Lower leg skin (tissue), 4 donors: ENCODE results near the gene TFAP2E. TPM values are rescaled to one million over a fixed set of nuclear protein-coding genes. Genes with fewer than 3 reads are reported as not detected.

Source experiments
- DNase-seq, 2 donors: peaks; one replicate each; pipeline ENCODE4 v3.0.0-alpha.2; 2019; ENCODE audit warnings: low spot score in 2 of 2
- H3K4me3 ChIP-seq: fragments of 200-600 bp; sonication (generic); 2 replicates; pipeline ENCODE4 v1.5.1; 2017; ENCODE audit warnings: mild to moderate bottlenecking, low read depth; ENCODE audit not compliant: poor library complexity, severe bottlenecking
- POLR2A ChIP-seq, 2 donors: fragments of 450-650 bp; IDR thresholded peaks; one replicate each; pipeline ENCODE4 v1.6.1; 2016 to 2017; ENCODE audit warnings: antibody characterized with exemption in 2 of 2, mild to moderate bottlenecking in 1 of 2, moderate library complexity in 1 of 2
- WGBS, 2 donors: methylation state at CpG; one replicate each; pipeline ENCODE4 v1.1.5; 2018; 5-methylcytosine and 5-hydroxymethylcytosine counted together
- intact Hi-C: fragments of 100-400 bp; cut with DNase I; formaldehyde crosslinking; loops from one replicate; pipeline ENCODE4 v1.15.0; 2023; ENCODE audit warnings: low total_unique reads
- total RNA-seq, 4 donors: library from RNA; depleted of rRNA; stranded (reverse); fragments of >200 nt; gene quantifications; one replicate each; pipeline ENCODE4 v1.1.0, GENCODE V29; 2016
- TF ChIP-seq, protein P1 (sequence below), 3 donors: fragments of 450-650 bp; IDR thresholded peaks; one replicate each; pipeline ENCODE4 v1.5.1; 2016; ENCODE audit warnings: antibody characterized with exemption in 3 of 3, mild to moderate bottlenecking in 3 of 3, moderate library complexity in 2 of 3

The TFAP2E gene
- total RNA-seq, 4 donors from 2014 or later = 4.2 to 5.7 (median 4.8) TPM

DNA sequence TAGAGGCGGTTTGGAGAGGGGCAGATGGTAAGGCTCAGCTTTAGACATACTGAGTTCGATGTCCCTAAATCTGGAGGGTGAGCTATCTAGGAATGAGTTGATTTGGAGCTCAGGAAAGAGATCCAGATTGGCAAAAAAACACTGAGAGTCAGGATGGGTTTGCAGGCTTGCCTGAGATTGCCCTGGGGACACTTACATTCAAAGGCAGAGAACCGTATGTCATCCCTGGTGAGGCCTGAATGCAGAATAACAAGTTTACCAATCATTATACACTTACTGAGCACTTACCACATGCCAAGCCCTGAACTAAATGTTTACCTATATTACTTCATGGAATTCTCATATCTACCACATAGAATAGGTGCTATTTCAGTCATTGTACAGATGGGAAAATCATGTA is 27.5 kb downstream of the TFAP2E start:
- DNase-seq = no peak
- no peak overlapping the region for H3K4me3 ChIP-seq
- TF ChIP-seq, protein P1, sequence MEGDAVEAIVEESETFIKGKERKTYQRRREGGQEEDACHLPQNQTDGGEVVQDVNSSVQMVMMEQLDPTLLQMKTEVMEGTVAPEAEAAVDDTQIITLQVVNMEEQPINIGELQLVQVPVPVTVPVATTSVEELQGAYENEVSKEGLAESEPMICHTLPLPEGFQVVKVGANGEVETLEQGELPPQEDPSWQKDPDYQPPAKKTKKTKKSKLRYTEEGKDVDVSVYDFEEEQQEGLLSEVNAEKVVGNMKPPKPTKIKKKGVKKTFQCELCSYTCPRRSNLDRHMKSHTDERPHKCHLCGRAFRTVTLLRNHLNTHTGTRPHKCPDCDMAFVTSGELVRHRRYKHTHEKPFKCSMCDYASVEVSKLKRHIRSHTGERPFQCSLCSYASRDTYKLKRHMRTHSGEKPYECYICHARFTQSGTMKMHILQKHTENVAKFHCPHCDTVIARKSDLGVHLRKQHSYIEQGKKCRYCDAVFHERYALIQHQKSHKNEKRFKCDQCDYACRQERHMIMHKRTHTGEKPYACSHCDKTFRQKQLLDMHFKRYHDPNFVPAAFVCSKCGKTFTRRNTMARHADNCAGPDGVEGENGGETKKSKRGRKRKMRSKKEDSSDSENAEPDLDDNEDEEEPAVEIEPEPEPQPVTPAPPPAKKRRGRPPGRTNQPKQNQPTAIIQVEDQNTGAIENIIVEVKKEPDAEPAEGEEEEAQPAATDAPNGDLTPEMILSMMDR (IDR thresholded peaks at IDR 0.05) = no peak
- TF ChIP-seq POLR2A (IDR thresholded peaks at IDR 0.05) = no peak
- WGBS, 2 donors = 73 to 80% methylated on average over 3 of the region's 3 CpGs
- intact Hi-C loops = no loop called here

DNA sequence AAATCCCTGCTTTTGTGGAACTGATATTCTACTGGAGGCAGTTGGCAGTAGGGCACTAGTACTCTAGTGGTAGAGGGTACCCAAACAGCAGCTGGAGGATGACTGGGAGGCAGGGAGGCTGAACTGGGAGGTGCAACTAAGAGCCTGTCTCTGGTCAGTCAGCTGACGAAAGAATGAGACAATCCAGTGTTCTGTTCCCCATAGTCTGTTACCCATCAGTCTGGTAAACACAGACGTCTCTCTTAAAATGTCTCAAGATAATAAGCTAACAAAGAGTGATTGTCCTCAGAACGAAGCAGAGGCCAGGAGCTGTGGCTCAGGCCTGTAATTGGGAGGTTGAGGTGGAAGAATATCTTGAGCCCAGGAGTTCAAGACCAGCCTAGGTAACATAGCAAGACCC is 30.4 kb downstream of the TFAP2E start:
- intact Hi-C loops = no loop called here
- no peak for DNase-seq
- 72 to 73% methylated on average over 3 of the region's 3 CpGs for WGBS, 2 donors
- no peak overlapping the region for H3K4me3 ChIP-seq
- TF ChIP-seq, protein P1 (IDR thresholded peaks at IDR 0.05) = no peak
- no peak for TF ChIP-seq POLR2A (IDR thresholded peaks at IDR 0.05)

DNA sequence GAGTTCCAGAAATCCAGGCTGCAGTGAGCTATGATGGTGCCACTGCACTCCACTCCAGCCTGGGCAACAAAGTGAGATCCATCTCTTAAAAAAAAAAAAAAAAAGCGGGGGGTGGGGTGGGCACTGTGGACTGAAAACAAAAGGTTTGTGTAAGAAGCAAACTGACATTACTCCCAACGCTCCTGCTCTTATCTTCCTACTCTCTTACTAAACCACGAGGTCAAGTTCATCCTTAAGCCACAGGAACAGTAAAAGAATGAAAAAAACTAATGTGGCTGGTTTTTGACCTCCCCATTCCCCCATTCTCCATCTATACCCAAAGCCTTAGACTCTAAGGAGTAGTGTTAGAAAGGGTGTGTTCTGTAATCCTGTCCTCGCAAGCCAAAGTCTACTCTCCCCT is 30.8 kb downstream of the TFAP2E start:
- DNase-seq = no peak
- TF ChIP-seq POLR2A (IDR thresholded peaks at IDR 0.05) = no peak
- TF ChIP-seq, protein P1 (IDR thresholded peaks at IDR 0.05) = no peak
- intact Hi-C loops = no loop called here
- WGBS, 2 donors = 90 to 91% methylated on average over 4 of the region's 4 CpGs
- H3K4me3 ChIP-seq = no peak overlapping the region

DNA sequence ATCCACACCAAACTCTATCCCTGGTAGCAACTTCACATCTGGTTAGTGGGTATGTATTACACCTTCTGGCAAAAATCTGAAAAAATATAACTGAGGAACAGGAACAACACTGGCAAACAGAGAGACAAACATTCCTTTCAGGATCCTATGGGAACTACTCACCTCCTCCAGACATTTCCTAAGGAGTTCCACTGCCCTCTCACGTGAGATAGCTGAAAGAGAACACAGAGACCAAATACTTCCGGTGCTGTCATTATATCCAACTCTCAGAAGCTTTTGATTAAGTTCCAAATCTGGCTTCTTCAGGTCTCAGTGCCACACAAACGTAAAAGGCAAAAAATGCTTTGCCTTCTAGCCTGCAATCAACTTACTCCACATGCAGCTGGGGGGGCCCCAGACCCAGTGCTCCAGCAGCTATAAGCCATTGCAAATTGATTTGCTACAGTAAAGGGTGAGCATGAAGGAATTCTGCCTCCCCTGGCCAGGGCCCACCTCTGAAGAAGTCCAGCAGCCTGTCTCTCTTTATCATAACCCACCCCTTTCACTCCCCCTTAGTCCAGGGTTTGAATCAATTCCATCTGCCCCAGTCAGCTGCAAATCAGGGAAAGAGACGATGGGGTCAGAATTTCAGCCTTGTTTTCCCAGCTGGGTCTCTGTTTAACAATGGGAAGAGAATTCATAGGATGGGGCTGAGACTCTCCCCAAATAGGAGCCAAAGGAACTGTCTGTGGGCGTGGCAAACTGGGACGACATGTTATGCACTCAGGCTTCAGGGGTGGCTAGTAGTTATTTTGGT is 32.2 kb downstream of the TFAP2E start:
- intact Hi-C loops = no loop called here
- no peak overlapping the region for H3K4me3 ChIP-seq
- 82% methylated on average over 6 of the region's 6 CpGs for WGBS, 2 donors
- no peak for DNase-seq
- no peak for TF ChIP-seq POLR2A (IDR thresholded peaks at IDR 0.05)
- TF ChIP-seq, protein P1 (IDR thresholded peaks at IDR 0.05) = no peak

DNA sequence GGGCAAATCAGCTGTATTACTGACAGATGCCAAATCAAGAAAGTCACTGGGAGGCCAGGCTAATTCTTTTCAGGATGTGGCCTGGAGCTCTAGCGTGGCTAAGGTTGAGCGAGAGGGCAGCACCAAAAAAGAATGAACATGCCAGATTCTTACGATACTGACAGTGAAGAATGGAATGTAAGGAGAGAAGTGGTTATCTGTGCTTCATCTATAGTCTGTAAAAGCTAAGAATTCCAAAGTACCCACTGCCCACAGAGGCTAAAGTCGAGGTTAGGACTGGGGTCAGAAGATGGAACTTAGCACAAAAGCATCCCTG is 32.7 kb downstream of the TFAP2E start:
- TF ChIP-seq, protein P1 (IDR thresholded peaks at IDR 0.05) = no peak
- TF ChIP-seq POLR2A (IDR thresholded peaks at IDR 0.05) = no peak
- intact Hi-C loops = no loop called here
- WGBS, 2 donors = 84 to 88% methylated on average over 4 of the region's 4 CpGs
- no peak for DNase-seq
- no peak overlapping the region for H3K4me3 ChIP-seq

DNA sequence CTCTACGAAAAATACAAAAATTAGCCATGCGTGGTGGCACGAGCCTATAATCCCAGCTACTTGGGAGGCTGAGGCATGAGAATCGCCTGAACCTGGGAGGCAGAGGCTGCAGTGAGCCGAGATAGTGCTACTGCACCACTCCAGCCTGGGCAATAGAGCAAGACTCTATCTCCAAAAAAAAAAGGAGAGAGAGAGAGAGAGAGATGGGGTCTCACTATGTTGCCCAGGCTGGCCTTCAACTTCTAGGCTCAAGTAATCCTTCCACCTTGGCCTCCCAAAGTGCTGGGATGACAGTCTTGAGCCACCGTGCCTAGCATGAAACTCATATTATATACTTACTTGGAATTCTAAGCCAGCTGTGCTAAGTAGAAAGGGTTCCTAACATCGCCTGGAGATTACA is 38.5 kb downstream of the TFAP2E start:
- intact Hi-C loops = no loop called here
- TF ChIP-seq, protein P1 (IDR thresholded peaks at IDR 0.05) = no peak
- TF ChIP-seq POLR2A (IDR thresholded peaks at IDR 0.05) = no peak
- 96 to 99% methylated on average over 7 of the region's 7 CpGs for WGBS, 2 donors
- no peak overlapping the region for H3K4me3 ChIP-seq
- DNase-seq = no peak
